Iris pigment epithelial cell (primary cell): ENCODE data around the gene ARRDC2.
"Not testable (repeated sequence)": the region's sequence is repeated elsewhere in the genome, so short reads cannot be mapped to it uniquely, and the experiment has no call there.

ENCODE experiments used
- DNase-seq: peaks from one replicate; pipeline ENCODE4 v3.0.0-alpha.2; 2011; ENCODE audit warnings: low read depth

The ARRDC2 gene

DNA sequence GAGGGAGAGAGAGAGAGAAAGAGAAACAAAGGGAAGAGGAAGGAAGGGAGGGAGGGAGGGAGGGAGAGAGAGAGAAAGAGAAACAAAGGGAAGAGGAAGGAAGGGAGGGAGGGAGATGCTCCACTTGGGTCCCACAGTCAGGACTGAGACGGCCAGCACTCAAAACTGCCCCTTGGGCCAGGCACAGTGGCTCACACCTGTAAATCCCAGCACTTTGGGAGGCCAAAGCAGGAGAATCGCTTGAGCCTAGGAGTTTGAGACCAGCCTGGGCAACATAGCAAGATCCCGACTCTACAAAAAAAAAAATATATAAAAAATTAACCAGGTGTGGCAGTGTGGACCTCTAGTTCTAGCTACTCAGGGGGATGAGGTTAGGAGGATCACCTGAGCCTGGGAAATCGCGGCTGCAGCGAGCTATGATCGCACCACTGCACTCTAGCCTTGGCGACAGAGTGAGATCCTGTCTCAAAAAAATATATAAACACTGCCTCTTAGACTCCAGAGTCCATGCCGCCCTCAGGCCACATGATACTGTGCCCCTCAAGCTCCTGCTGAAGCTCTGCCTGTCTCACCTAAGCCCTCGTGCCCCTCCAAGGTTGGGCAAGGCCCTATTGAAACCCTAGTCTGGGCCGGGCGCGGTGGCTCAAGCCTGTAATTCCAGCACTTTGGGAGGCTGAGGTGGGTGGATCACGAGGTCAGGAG lies 8.4 kb downstream of the ARRDC2 start:
- no peak for DNase-seq

DNA sequence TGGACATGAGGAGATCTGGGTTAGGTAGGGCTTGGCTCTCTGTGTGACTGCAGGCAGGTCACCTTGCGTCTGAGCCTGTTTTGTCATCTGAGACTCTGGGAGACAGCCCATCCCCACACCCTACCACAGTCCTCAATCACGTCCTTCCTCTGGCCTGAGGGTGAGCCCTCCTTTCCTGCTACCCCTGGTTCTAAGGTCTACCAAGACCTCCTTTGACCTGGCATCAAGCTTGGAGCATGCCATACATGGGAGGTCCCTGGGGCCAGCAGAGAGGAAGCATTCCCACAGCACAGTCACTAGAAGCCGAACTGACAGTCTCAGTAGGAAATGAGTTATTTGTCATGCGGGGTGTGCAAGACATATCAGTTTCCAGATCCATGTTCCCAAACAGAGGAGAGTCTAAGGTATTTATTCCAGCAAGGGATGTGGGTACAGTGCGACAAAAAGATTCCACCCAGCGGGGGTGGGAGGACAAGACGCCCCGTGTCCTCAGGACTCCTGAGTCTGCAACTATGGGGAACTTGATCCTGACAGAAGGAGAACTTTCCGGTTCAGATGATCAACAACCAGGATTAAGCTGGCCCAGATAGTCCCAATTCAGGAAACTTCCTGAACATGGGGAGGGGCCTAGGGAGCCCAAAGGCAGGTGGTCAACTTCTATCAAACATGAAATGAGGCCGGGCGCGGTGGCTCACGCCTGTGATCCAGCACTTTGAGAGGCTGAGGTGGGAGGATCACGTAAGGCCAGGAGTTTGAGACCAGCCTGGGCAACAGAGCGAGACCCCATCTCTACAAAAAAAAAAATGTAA lies 9.5 kb downstream of the ARRDC2 start:
- no peak for DNase-seq

DNA sequence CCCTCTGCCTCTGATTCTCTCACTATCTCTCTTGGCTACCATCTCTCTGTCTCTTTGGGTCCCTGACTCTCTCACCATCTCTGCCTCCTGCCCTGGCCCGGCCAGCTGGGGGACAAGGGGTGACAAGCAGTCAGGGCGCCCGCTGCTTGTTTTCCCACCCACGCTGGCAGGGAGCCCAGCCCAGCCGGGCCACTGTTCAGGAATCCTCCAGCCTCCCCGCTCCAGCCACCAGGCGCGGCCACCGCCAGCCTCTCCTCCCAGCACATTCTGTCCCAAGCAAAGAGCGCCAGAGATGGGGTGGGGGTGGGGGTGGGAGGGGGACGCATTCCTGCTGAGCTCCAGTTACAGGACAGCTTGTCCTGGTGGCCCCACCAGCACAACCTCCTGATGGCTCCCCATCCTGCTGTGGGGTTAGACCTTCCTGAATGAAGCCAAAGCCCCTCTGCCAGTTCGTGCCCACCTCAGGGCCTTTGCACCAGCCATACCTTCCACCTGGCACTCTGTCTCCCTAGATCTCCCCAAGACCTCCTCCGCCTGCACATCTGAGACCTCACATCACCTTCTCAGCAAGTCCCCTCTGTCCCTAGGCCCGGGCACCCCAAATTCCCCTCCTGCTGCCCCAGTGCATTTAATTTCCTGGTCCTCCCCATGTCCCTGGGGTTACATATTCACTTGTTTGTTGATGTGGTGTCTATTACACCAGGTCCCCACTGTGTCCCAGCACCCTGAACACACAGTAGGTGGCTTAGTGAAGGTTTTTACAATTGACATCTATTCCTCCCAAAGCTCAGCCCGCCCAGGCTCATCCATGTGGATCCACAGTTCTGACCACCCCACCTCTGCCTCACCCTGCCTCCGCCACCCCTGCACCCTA lies 12.5 kb downstream of the ARRDC2 start:
- peak; percentile 60 for DNase-seq

DNA sequence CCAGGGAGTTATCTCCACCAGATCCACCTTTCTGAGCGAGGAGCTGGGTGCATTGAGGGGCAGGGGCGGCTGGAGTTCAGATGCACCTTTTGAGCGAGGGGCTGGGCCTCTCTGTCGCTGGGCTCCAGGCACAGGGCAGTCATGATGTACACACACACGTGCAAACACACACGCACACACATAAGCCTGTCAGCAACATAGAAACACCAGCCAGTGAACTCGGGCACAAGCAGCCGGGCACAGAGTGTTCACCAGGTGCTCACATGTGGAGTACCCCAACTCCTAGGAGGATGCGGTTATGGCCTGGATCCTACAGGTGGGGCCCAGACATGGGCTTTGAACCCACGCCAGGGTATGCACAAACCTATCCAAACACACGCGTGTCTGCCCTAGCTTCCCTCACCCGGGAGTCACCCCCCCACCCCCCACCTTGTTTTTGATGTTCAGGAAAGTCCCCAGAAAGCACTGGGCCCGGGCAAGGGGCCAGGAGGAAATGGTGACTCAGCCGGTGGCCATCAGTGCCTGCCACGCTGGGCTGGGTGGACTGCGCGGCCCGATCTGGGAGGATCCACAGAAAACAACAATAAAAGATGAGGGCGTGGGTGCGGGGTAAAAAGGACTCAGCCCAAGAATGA lies 13.3 kb downstream of the ARRDC2 start:
- peak; percentile 95 for DNase-seq

DNA sequence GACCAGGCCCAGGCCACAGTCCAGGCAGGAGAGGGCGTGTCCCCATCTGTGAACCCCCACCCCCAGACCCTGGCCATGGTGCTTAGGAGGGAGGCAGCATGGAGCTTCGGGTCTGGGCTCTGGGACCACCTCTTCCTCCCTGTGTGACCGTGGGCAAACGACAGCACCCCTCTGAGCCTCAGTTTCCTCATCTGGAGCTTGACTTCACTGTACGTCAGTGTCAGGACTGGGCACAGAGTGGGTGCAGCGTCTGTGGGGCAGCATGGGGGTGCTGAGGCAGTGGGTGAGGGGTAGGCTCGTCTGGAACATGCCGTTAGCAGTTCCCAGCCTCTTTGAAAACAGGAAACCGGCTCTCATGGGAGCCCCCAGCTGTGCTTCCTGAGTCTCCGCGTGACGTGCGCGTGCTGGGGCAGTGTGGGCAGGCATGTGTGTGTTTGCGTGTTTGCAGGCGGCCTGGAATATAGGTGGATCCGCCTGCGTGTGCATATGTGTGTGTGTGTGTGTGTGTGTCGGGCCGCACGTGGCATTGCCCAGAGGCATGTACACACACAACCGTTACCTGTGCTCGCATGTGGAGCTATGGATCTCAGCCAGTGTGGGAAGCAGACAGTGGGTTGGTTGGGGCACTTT lies 15.8 kb downstream of the ARRDC2 start:
- peak; percentile 88 for DNase-seq

DNA sequence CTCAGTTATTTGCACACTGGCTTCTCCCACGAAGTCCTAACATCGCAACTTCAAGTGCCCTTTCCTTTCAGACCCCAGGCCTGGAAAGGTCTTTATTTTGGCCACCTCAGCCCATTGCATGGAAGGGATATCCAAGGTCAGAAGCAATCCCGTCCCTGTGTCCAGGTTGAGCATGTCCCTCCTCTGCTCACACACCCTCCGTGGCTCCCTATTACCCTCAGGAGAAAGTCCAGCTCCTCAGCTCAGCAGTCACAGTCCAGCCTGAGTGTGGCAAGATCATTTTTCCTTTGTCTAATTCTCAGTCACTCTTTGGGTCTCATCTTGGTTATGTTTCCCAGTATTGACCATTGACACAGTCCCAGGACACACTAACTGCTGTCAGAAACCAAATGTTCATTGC lies 19.2 kb downstream of the ARRDC2 start:
- no peak for DNase-seq

DNA sequence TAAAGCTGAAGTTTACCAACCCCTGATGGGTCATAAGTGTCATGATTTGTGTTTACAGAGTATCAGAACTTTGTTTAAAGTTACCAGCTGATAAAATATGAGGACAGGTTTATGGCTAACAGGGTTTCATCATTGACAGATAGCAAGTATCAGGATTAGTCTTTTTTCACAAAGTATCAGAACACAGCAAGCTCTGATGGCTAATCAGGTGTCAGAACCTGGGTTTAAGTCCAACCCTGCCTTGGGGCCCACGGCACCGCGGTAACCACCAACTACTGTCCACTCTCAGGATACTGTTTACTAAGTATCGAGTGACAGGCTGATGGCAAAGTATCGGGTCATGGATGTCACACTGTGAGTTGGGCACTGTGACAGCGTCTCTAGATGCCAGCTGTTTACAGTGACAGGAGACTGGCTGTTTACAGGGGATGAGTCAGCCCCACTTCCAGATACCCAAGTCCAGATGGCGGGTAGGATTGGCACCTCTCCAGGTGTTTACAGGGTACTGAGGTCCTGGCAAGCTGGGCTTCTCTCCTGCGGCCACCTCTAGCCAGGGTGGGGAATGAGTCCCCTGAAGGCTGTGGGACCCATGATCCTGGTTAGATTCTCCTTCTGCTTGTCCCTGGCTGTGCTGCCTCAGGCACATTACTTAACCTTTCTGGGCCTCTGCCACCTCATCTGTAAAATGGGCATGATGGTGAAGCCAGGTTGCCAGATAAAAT lies 21.8 kb downstream of the ARRDC2 start:
- DNase-seq: peak; percentile 29

DNA sequence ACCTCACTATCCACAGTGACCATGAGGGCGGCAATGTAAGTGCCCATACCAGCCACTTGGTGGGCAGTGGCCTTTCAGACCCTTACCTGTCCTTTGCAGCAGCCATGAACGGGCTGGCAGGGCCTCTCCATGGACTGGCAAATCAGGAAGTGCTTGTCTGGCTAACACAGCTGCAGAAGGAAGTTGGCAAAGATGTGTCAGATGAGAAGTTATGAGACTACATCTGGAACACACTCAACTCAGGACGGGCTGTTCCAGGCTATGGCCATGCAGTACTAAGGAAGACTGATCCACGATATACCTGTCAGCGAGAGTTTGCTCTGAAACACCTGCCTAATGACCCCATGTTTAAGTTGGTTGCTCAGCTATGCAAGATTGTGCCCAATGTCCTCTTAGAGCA lies 23.4 kb downstream of the ARRDC2 start:
- DNase-seq: not testable (repeated sequence)

DNA sequence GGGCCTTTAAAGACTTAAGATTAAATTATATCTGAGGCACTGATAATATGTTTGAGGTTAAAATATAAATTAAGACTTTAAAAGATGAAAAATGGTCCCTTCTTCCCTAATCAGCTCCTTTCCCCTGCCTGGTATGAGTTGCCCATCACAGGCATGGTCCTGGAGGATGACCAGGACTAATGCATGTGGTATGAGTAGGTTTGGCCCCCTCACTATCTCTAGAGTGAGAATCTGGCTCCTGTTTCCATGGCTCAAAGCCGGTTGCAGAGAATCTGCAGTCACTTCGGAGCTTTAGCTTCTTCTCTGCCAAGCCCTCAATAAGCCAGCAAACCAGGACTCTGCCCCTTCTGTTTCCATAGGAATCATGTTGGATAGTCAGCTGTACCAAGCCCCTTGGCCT lies 24.1 kb downstream of the ARRDC2 start:
- not testable (repeated sequence) for DNase-seq

DNA sequence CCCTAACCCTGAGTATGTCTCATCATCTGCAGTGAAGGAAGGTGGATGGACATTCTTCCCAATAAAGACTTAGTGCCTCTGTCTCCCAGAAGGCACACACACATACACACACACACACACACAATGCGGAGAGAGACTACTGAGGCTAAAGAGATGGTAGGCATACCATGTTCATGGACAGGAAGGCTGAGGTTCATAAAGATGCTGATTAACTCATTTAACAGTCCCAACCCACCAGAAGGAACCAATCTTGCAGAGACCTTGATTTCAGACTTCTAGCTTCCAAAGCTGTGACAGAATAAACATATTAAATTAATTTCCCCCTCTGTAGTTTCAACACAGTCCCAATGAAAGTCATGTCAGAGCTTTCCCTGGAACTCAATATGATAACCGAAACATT lies 33.1 kb downstream of the ARRDC2 start:
- no peak for DNase-seq

DNA sequence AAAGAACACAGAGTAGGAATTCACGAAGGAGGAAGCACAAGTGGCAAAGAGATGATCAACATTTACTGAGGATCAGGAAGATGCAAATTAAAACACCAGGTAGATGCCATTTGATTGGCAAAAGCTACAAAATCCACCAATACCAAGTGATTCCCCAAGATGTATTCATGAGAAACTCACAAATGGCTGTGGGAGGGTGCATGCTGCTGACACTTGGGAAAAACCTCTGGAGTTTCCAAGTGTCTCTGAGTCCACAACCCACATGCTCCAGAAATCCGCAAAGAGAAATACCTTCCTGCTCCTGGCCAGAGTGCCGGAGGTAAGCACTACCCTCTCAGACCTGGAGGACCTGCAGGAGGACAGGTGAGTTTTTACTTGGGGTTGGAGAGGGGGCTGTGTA lies 35.7 kb downstream of the ARRDC2 start:
- no peak for DNase-seq

DNA sequence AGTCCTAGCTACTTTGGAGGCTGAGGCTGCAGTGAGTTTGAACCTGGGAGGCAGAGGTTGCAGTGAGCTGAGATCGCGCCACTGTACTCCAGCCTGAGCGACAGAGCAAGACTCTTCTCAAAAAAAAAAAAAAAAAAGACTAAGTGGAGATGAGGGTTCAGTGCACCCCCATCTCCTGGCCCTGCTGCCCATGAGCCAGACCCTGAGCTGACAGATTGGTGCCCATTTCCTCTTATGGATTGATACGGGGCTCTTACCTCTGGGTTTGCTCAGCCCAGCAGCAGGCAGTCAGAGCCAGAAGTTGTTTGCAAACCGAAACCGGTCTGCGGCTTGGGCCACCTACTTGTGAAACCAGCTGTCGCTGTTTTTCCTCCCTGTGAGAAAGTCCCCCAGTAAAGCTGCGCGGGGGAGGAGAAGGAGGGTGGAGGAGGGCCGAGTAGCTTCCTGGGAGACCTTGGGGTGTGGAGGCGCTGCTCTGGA lies 36.9 kb downstream of the ARRDC2 start:
- peak; percentile 85 for DNase-seq

DNA sequence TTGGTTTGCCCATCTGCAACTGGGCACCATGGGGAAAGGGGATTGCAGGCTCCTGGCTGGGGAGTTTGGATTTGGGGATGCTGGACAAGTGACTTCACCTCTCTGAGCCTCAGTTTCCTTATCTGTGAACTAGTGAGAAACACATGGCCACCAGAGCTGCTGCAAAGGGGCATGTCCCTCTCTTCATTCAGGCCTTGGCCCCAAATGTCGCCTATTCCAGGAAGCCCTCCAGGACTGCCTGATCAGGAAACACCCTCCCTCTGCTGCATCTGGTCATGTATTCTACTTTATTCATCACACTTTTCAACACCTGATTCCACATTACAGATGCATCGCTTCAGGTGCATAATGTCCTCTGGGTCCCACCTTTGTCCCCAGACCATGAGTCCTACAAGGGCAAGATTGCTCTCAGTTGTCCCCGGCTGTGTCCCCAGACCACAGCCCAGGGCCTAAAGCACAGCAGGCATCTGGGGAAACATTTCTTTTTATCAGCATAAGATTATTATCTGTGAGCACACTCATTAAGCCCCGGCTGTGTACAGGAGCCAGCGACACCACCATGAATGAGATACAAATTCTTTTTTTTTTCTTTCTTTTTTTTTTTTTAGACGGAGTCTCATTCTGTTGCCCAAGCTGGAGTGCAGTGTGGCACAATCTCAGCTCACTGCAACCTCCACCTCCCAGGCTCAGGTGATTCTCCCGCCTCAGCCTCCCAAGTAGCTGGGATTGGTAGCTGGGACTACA lies 37.5 kb downstream of the ARRDC2 start:
- DNase-seq: no peak

DNA sequence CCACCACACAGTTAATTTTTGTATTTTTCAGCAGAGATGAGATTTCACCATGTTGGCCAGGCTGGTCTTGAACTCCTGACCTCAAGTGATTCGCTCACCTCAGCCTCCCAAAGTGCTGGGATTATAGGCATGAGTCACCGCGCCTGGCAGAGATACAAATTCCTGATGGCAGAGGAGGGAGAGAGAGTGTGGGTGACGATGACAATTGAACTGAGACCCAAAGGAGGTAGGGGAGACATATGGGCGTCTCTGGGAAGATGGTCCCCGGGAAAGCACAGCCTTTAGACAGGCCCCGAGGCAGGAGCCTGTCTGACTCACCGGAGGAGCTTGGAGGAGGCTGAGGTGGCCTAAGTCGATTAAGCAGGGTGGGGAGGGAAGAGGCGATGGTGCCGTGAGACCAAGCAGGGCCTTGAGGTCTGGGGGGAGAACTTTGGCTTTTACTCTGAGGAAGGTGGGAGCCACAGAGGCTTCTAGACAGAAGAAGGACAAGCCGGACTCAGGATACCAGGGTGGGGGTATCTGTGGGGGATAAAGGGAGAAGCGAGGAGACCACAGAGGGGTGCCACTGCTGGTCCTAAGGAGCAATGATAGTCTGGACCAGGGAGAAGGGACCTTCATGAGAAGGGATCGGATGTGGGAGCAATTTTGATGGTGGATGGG lies 38.2 kb downstream of the ARRDC2 start:
- peak; percentile 74 for DNase-seq

DNA sequence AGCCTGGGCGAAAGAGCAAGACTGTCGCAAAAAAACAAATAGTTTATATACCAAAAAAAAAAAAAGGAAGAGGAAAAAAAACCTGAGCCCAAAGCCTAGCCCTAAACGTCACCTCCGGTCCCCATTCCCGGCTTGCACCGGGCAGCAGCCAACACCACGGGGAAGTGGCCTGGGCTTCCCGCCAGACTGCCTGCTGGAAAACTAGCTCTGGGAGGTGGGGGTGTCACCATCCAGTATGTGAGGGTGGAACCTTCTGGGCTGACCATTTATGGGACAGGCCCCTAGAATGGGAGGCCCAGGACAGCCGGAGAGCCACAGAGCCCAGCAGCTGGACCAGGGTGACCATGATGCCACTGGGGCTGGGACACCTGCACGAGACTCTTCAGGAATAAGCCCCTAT lies 41.4 kb downstream of the ARRDC2 start:
- peak; percentile 18 for DNase-seq

DNA sequence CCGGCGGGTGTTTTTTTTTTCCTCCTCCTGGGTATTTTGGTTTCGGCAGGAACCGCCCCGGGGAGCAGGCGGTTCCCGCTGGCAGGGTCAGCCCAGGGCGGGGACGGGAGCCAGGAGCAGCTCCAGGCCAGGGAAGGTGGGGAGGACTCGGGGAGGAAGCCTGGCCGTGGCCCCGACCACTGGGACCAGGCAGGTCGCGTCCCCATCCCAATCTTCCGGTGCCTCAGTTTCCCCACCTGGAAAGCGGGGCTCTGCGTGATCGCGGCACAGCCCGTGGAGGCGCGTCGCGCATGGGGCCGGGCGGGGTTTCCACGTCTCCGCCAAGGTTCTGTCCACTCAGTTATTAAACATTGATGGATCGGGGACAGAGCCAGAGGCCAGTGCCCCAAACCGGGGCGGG lies 43.9 kb downstream of the ARRDC2 start:
- no peak for DNase-seq

DNA sequence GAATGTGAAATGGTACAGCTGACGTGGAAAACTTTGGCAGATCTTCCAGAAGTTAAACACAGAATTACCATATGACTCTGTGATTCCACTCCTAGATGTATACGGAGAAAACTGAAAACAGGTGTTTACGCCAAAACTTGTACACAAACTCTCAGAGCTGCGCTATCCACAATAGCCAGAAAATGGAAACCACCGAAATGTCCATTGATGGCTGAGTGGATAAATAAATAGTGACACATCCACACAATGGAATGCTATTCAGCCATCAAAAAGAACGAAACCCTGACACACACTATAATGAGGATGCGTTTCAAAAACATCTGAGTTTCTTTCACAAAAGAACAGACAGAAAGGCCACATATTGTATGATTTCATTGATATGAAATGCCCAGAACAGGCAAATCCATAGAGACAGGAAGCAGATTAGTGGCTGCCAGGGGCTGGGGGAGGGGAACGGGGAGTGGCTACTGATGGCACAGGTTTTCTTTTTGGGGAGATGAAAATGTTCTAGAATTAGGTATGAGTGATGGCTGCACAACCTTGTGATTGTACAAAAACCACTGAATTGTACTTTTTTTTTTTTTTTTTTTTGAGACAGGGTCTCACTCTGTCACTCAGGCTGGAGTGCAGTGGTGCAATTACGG lies 45.7 kb downstream of the ARRDC2 start:
- DNase-seq: peak; percentile 67

DNA sequence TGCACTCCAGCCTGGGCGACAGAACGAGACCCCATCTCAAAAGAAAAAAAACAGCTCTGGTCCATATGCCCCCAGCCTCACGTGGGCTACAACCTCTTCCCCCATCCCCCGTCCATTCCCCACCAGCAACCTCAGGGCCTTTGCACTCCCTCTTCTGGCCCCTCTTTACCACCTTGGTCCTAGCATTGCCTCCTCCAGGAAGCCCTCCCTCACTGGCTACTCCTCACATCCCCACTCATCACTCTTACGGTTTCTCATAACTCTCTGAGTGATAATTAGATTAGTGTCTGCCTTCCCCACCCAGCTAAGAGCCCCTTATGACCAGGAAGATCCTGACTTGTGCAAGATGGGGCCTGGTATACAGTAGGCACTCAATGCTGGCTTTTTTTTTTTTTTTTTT lies 48.0 kb downstream of the ARRDC2 start:
- DNase-seq: no peak

DNA sequence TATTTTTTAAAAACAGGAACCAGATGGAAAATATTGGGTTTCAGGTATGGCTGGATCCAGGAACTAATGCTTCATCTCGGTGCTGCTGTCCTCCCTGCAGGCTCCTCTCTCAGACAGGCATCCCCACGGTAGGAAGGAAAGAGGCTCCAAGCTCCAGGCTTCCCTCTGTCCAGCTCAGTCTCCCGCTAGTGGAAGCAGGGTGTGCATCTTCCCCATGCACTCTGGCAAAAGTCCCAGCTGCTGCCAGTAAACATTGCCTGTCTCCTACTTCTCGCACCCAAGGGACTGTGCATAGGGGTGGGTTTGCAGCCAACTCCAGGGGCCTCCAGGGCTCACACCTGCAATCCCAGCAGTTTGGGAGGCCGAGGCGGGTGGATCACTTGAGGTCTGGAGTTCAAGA lies 49.6 kb downstream of the ARRDC2 start:
- no peak for DNase-seq
